Sciatic nerve (tissue), 2 donors: ENCODE results near the gene ARCN1. TPM values are rescaled to one million over a fixed set of nuclear protein-coding genes. Genes with fewer than 3 reads are reported as not detected.

ENCODE experiments used
- ATAC-seq: fragments of 200-7000 bp; cut with Tn5 transposase; one replicate; pipeline ENCODE4 v1.9.1; 2020; ENCODE audit warnings: mild to moderate bottlenecking, moderate library complexity
- DNase-seq: peaks from one replicate; pipeline ENCODE4 v3.0.0-alpha.2; 2020; ENCODE audit warnings: low spot score
- intact Hi-C: fragments of 100-400 bp; cut with DNase I; formaldehyde crosslinking; loops from one replicate; pipeline ENCODE4 v1.14.2; 2022
- total RNA-seq: library from RNA; stranded (reverse); fragmentation: NEBNext Ultra II Directional; extraction: Animal tissue kit (Norgen Biotek cat#: 25700); gene quantifications from one replicate; pipeline ENCODE4 v1.2.1, GENCODE V29; 2021
- donor health status: DM: no; HTN: no; CAD: no.
- donor health status: DM: no; HTN: no; CAD: no.

ARCN1 gene
- total RNA-seq, result 135 TPM

- intact Hi-C loops, result no loop called here
- DNase-seq, result peak; percentile 88
- ATAC-seq, result peak; percentile 93
These were observed at the start of gene ARCN1 for GRCh38 chr11:118572061-118572980. ARCN1 (plus strand) TSS chr11:118572409; CDS start chr11:118572548, 139 bp downstream.

- DNase-seq, result no peak
- ATAC-seq, result peak; percentile 58
- intact Hi-C loops, result no loop called here
These were observed 49.6 kb upstream of the ARCN1 start for GRCh38 chr11:118522571-118523072.

- intact Hi-C loops, result no loop called here
- DNase-seq (no peak), ATAC-seq (no peak)
These were observed 47.9 kb upstream of the ARCN1 start for GRCh38 chr11:118524356-118524755.

- DNase-seq, result no peak
These were observed 47.3 kb upstream of the ARCN1 start for GRCh38 chr11:118524757-118525470.

GRCh38 chr11:118526688-118527087 is 45.5 kb upstream of the ARCN1 start:
- intact Hi-C loops, result no loop called here
- ATAC-seq (no peak), DNase-seq (no peak)

More at GRCh38 chr11:118524757-118525470, 47.3 kb upstream of the ARCN1 start:
- peak; percentile 44 for ATAC-seq
- intact Hi-C loops, result no loop called here

GRCh38 chr11:118527109-118527508 is 45.1 kb upstream of the ARCN1 start, which contains the start of gene TTC36:
TTC36 (plus strand) TSS chr11:118527474; CDS start chr11:118527495, 21 bp downstream.
- intact Hi-C loops, result no loop called here
- DNase-seq, result no peak
- ATAC-seq, result peak; percentile 34

GRCh38 chr11:118528511-118528910 is 43.7 kb upstream of the ARCN1 start:
- ATAC-seq, result no peak
- DNase-seq, result no peak
- intact Hi-C loops, result no loop called here

GRCh38 chr11:118529584-118530175 is 42.5 kb upstream of the ARCN1 start:
- DNase-seq (no peak), ATAC-seq (no peak)
- intact Hi-C loops, result no loop called here

GRCh38 chr11:118530180-118530682 is 42.0 kb upstream of the ARCN1 start:
- ATAC-seq (no peak), DNase-seq (no peak)
- intact Hi-C loops, result no loop called here

- ATAC-seq (peak; percentile 73), DNase-seq (no peak)
- intact Hi-C loops, result no loop called here
These were observed 41.3 kb upstream of the ARCN1 start, which contains the start of gene TMEM25 for GRCh38 chr11:118530683-118531596. TMEM25 (plus strand) TSS chr11:118531192; CDS start chr11:118531802, 610 bp downstream.

GRCh38 chr11:118531597-118532084 is 40.6 kb upstream of the ARCN1 start:
- intact Hi-C loops, result no loop called here
- no peak for DNase-seq
- ATAC-seq, result peak; percentile 8

- intact Hi-C loops, result no loop called here
- ATAC-seq (no peak), DNase-seq (no peak)
These were observed 40.1 kb upstream of the ARCN1 start for GRCh38 chr11:118532091-118532490.

GRCh38 chr11:118532852-118533768 is 39.1 kb upstream of the ARCN1 start:
- ATAC-seq (no peak), DNase-seq (no peak)
- intact Hi-C loops, result no loop called here

GRCh38 chr11:118533769-118534729 is 38.2 kb upstream of the ARCN1 start:
- intact Hi-C loops, result no loop called here

GRCh38 chr11:118535261-118535660 is 36.9 kb upstream of the ARCN1 start:
- ATAC-seq, result no peak
- no peak for DNase-seq
- intact Hi-C loops, result no loop called here

More at GRCh38 chr11:118533769-118534729, 38.2 kb upstream of the ARCN1 start:
- DNase-seq (no peak), ATAC-seq (peak; percentile 48)

GRCh38 chr11:118536726-118537125 is 35.5 kb upstream of the ARCN1 start:
- DNase-seq (no peak), ATAC-seq (no peak)
- intact Hi-C loops, result no loop called here
